H9 (cell line): Measurements from ENCODE around the gene CTPS2. TPM values are rescaled to one million over a fixed set of nuclear protein-coding genes. Genes with fewer than 3 reads are reported as not detected.
A peak's percentile ranks its signal among the peaks of the same experiment; 100 is the strongest.
"Not testable (repeated sequence)": the region's sequence is repeated elsewhere in the genome, so short reads cannot be mapped to it uniquely, and the experiment has no call there.

ENCODE experiments used
- DNase-seq: peaks from one replicate; pipeline ENCODE4 v3.0.0-alpha.2; 2017
- H2AFZ ChIP-seq: one replicate; pipeline ENCODE4 v1.6.1; 2013; ENCODE audit warnings: mild to moderate bottlenecking, low read length, control low read depth, moderate library complexity
- H2AK5ac ChIP-seq: 2 replicates; pipeline ENCODE4 v1.6.1; 2013; ENCODE audit warnings: low read length, control low read depth, mixed read lengths; ENCODE audit not compliant: insufficient read length
- H2BK120ac ChIP-seq: one replicate; pipeline ENCODE4 v1.6.1; 2013; ENCODE audit warnings: low read depth, mild to moderate bottlenecking, low read length, control low read depth, inconsistent platforms; ENCODE audit not compliant: poor library complexity, severe bottlenecking
- H2BK12ac ChIP-seq: 2 replicates; pipeline ENCODE4 v1.6.1; 2013; ENCODE audit warnings: low read length, control low read depth, mixed read lengths, low read depth; ENCODE audit not compliant: insufficient read length
- H2BK15ac ChIP-seq: 2 replicates; pipeline ENCODE4 v1.6.1; 2013; ENCODE audit warnings: low read depth, low read length, control low read depth
- H2BK20ac ChIP-seq: one replicate; pipeline ENCODE4 v1.6.1; 2013; ENCODE audit warnings: low read depth, mild to moderate bottlenecking, low read length, control low read depth, inconsistent platforms; ENCODE audit not compliant: poor library complexity, severe bottlenecking
- H2BK5ac ChIP-seq: 2 replicates; pipeline ENCODE4 v1.6.1; 2013; ENCODE audit warnings: low read length, control low read depth, mixed read lengths; ENCODE audit not compliant: insufficient read length
- H3K14ac ChIP-seq: 2 replicates; pipeline ENCODE4 v1.6.1; 2013; ENCODE audit warnings: low read length, control low read depth; ENCODE audit not compliant: insufficient read depth
- H3K18ac ChIP-seq: 2 replicates; pipeline ENCODE4 v1.6.1; 2013; ENCODE audit warnings: low read depth, mild to moderate bottlenecking, mixed read lengths, low read length, control low read depth; ENCODE audit not compliant: insufficient read length
- H3K23ac ChIP-seq: 2 replicates; pipeline ENCODE4 v1.6.1; 2013; ENCODE audit warnings: low read length, control low read depth, mixed read lengths, low read depth; ENCODE audit not compliant: insufficient read length
- H3K23me2 ChIP-seq: 2 replicates; pipeline ENCODE4 v1.6.1; 2013; ENCODE audit warnings: low read depth, mild to moderate bottlenecking, mixed read lengths, low read length, control low read depth; ENCODE audit not compliant: insufficient read length, poor library complexity, severe bottlenecking
- H3K27ac ChIP-seq: 2 replicates; pipeline ENCODE4 v1.5.1; 2013; ENCODE audit warnings: low read length, control low read depth, mixed read lengths, low read depth; ENCODE audit not compliant: insufficient read length
- H3K27me3 ChIP-seq: 2 replicates; pipeline ENCODE4 v1.6.1; 2013; ENCODE audit warnings: low read length, control low read depth, inconsistent platforms; ENCODE audit not compliant: insufficient read depth
- H3K4ac ChIP-seq: 2 replicates; pipeline ENCODE4 v1.6.1; 2013; ENCODE audit warnings: low read depth, mild to moderate bottlenecking, control low read depth, inconsistent platforms, low read length, moderate library complexity
- H3K4me1 ChIP-seq: 2 replicates; pipeline ENCODE4 v1.6.1; 2013; ENCODE audit warnings: low read length, control low read depth, inconsistent platforms; ENCODE audit not compliant: insufficient read depth
- H3K4me2 ChIP-seq: 2 replicates; pipeline ENCODE4 v1.6.1; 2013; ENCODE audit warnings: low read length, control low read depth, mixed read lengths; ENCODE audit not compliant: insufficient read length, insufficient read depth
- H3K56ac ChIP-seq: 2 replicates; pipeline ENCODE4 v1.6.1; 2013; ENCODE audit warnings: low read depth, mild to moderate bottlenecking, mixed read lengths, low read length, control low read depth; ENCODE audit not compliant: insufficient read length
- H3K79me1 ChIP-seq: 2 replicates; pipeline ENCODE4 v1.6.1; 2013; ENCODE audit warnings: low read depth, mild to moderate bottlenecking, moderate library complexity, low read length, control low read depth, inconsistent platforms; ENCODE audit not compliant: insufficient read depth, poor library complexity, severe bottlenecking
- H3K79me2 ChIP-seq: 2 replicates; pipeline ENCODE4 v1.6.1; 2013; ENCODE audit warnings: low read length, control low read depth, inconsistent platforms; ENCODE audit not compliant: insufficient read depth
- H3K9ac ChIP-seq: 2 replicates; pipeline ENCODE4 v1.6.1; 2013; ENCODE audit warnings: low read length, control low read depth, mixed read lengths; ENCODE audit not compliant: insufficient read length; ENCODE audit errors: extremely low read depth
- H3K9me3 ChIP-seq: one replicate; pipeline ENCODE4 v1.6.1; 2013; ENCODE audit warnings: low read depth, low read length, inconsistent platforms; ENCODE audit not compliant: control insufficient read depth
- H3T11ph ChIP-seq: one replicate; pipeline ENCODE4 v1.6.1; 2013; ENCODE audit warnings: mild to moderate bottlenecking, low read length, control low read depth, inconsistent platforms
- H4K20me1 ChIP-seq: one replicate; pipeline ENCODE4 v1.6.1; 2013; ENCODE audit not compliant: control insufficient read depth, insufficient read length, insufficient read depth
- H4K5ac ChIP-seq: 2 replicates; pipeline ENCODE4 v1.6.1; 2013; ENCODE audit warnings: low read depth, mild to moderate bottlenecking, mixed read lengths, low read length, control low read depth; ENCODE audit not compliant: insufficient read length
- H4K8ac ChIP-seq: replicated peaks from 2 replicates; pipeline ENCODE4 v1.6.1; 2013; ENCODE audit warnings: low read length, control low read depth, mixed read lengths, low read depth; ENCODE audit not compliant: insufficient read length
- H4K91ac ChIP-seq: 2 replicates; pipeline ENCODE4 v1.6.1; 2013; ENCODE audit warnings: low read depth, mild to moderate bottlenecking, moderate library complexity, mixed read lengths, low read length, control low read depth; ENCODE audit not compliant: insufficient read length
- H3K27ac Mint-ChIP-seq, 3 experiments: 2 replicates in 2 of 3; 3 replicates in 1 of 3; pipeline ENCODE4 v1.8.0; 2020 to 2021; ENCODE audit warnings: mixed read lengths in 3 of 3, mild to moderate bottlenecking in 1 of 3, moderate library complexity in 1 of 3
- H3K27me3 Mint-ChIP-seq: 2 replicates; pipeline ENCODE4 v1.8.0; 2021; ENCODE audit warnings: low read depth, mild to moderate bottlenecking, moderate library complexity, mixed read lengths
- H3K36me3 Mint-ChIP-seq, 3 experiments: 2 replicates in 2 of 3; 3 replicates in 1 of 3; pipeline ENCODE4 v1.8.0; 2020 to 2021; ENCODE audit warnings: low read depth in 3 of 3, mixed read lengths in 3 of 3; ENCODE audit not compliant: insufficient read depth in 1 of 3
- H3K4me1 Mint-ChIP-seq, 2 experiments: 2 replicates each; pipeline ENCODE4 v1.8.0; 2020; ENCODE audit warnings: mixed read lengths in 2 of 2
- H3K4me3 Mint-ChIP-seq, 2 experiments: 2 replicates in 1 of 2; 3 replicates in 1 of 2; pipeline ENCODE4 v1.8.0; 2020 to 2021; ENCODE audit warnings: mild to moderate bottlenecking in 2 of 2, mixed read lengths in 2 of 2, moderate library complexity in 1 of 2
- H3K9me3 Mint-ChIP-seq, 2 experiments: 2 replicates in 1 of 2; 3 replicates in 1 of 2; pipeline ENCODE4 v1.8.0; 2020; ENCODE audit warnings: mild to moderate bottlenecking in 2 of 2, mixed read lengths in 2 of 2, moderate library complexity in 1 of 2
- WGBS: extraction: QIAGEN DNeasy Blood & Tissue Kit; methylation state at CpG from one replicate; pipeline ENCODE4 v1.1.7; 2013; ENCODE audit warnings: missing lambda C conversion rate, low lambda C conversion rate, mixed read lengths; ENCODE audit not compliant: insufficient read length; ENCODE audit errors: extremely low coverage; 5-methylcytosine and 5-hydroxymethylcytosine counted together
- total RNA-seq: library from RNA; stranded (reverse); gene quantifications from 2 replicates; pipeline ENCODE4 v1.2.1, GENCODE V29; 2021
- TF ChIP-seq, protein P1 (sequence below): fragments of 200-600 bp; sonication (generic); conservative IDR thresholded peaks from 3 replicates; pipeline ENCODE4 v1.8.0; 2021; ENCODE audit warnings: antibody characterized with exemption, mild to moderate bottlenecking

CTPS2 gene
- total RNA-seq, 1 experiment from 2014 or later = 69.7 TPM

DNA sequence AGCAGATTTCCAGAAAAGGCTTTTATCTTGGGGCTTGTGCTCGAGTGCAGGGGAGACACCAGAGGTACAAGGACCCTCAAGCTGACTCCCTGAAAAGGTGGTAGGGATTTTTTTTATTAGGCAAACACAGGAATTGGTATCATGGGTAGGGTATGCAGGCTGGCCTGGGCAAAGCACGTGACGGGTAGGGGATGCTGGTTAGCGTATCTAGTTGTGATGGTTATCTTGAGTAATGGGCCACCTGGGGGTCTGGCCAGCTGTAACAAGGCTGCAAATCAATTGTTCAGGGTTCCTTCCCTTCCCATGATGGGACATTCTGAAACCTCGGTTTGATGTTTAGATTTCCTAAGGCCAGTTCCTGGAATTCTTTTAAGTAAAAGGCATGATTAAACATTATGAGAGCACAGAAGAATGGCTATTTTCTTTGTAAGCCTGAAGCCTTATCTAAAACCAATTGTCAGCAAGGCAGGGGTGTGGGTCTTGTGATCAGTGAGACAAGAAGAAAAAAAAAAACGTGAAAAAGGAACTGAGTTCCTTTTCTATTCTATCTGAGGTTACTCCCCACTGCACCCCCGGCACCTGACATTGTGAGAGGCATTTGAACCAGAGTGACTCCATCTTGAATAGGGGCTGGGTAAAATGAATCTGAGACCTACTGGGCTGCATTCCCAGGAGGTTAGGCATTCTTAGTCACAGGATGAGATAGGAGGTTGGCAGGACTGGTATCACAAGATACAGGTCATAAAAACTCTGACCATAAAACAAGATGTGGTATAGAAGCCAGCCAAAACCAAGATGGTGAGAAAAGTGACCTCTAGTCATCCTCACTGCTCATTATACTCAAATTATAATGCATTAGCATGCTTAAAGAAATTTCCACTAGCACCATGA is 126.7 kb downstream of the CTPS2 start:
- Mint-ChIP-seq H3K36me3 (peaks cover 73 to 79% (median 76%) of the 10 kb centered on the region in 3 experiments), H3K4me3 (peak overlapping the region in 1 of 2 experiments; percentile 14; a peak in 1 of 5 replicates)

DNA sequence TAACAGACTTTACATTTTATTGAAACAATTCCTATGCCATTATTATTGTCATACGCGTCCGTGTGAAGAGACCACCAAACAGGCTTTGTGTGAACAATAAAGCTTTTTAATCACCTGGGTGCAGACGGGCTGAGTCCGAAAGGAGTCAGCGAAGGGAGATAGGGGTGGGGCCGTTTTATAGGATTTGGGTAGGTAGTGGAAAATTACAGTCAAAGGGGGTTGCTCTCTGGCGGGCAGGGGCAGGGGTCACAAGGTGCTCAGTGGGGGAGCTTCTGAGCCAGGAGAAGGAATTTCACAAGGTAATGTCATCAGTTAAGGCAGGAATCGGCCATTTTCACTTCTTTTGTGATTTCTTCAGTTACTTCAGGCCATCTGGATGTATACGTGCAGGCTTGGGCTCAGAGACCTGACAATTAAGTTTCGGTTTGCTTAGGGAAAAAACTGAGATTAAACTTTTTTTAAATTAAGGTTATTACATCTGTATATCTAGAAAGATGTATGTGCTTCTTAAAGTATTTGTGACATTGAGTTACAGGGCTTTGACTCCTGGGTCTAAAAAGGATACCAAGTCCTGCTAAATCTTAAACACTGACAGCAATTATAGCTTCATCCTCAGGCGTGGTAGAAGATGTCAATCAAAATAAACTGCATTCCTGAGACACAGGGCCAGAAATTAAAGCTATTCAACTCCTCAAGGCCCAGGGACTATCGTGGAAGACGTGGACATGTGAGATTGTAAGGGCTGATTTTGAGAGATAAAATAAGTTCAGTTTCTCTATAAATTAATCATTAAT is 132.3 kb downstream of the CTPS2 start:
- not testable (repeated sequence) for H3K4ac ChIP-seq, H2AFZ ChIP-seq, H2BK20ac ChIP-seq, H4K5ac ChIP-seq, H2BK5ac ChIP-seq, H3K27me3 ChIP-seq, H3K23ac ChIP-seq, H2AK5ac ChIP-seq, H3K27me3 Mint-ChIP-seq, H4K20me1 ChIP-seq, H3K56ac ChIP-seq, H3K79me2 ChIP-seq, H3K4me1 ChIP-seq, H2BK15ac ChIP-seq, H3K23me2 ChIP-seq, H3K14ac ChIP-seq, H3K79me1 ChIP-seq, H4K91ac ChIP-seq, H3K9me3 ChIP-seq, H4K8ac ChIP-seq
- Histone ChIP-seq H2BK120ac (peak overlapping the region; percentile 84), H3K9ac (peak overlapping the region; percentile 78), H3K18ac (peak overlapping the region; percentile 74), H3K27ac (peak overlapping the region; percentile 98), H3T11ph (peak overlapping the region; percentile 57), H3K4me2 (peak overlapping the region; percentile 66), H2BK12ac (peak overlapping the region; percentile 96)
- peak; percentile 73 for DNase-seq
- Mint-ChIP-seq H3K4me1 (peaks cover 40 to 43% of the 10 kb centered on the region in 2 experiments), H3K36me3 (peaks cover 53 to 57% (median 55%) of the 10 kb centered on the region in 3 experiments), H3K4me3 (peak overlapping the region; percentile 67 to 69), H3K27ac (peak overlapping the region; percentile 97 to 100 (median 99)), H3K9me3 (peaks cover 35 to 46% of the 10 kb centered on the region in 2 experiments)
- WGBS = no CpG with 5 or more reads among the region's 14 CpGs

More for the DNA sequence above, 126.7 kb downstream of the CTPS2 start:
- Histone ChIP-seq H2AFZ (no peak overlapping the region), H3K4me1 (peaks cover 14% of the 10 kb centered on the region; the same call in 1 of the 2 replicates), H3K56ac (no peak overlapping the region), H2AK5ac (no peak overlapping the region), H4K8ac (no peak overlapping the region), H3K9ac (no peak overlapping the region), H3K14ac (no peak overlapping the region), H3T11ph (no peak overlapping the region), H3K79me1 (no peaks in the 10 kb centered on the region), H2BK5ac (no peak overlapping the region), H2BK20ac (no peak overlapping the region), H2BK15ac (no peak overlapping the region), H3K23me2 (no peaks in the 10 kb centered on the region), H4K20me1 (no peaks in the 10 kb centered on the region), H2BK12ac (no peak overlapping the region), H3K18ac (no peak overlapping the region), H3K23ac (no peak overlapping the region), H4K5ac (no peak overlapping the region), H3K79me2 (no peaks in the 10 kb centered on the region), H2BK120ac (no peak overlapping the region), H3K4ac (no peak overlapping the region), H4K91ac (no peak overlapping the region), H3K4me2 (no peak overlapping the region), H3K9me3 (peaks cover 9% of the 10 kb centered on the region), H3K27ac (peak overlapping the region; percentile 92), H3K27me3 (no peaks in the 10 kb centered on the region)
- no peak for DNase-seq
- Mint-ChIP-seq H3K9me3 (peaks cover 28 to 38% of the 10 kb centered on the region in 2 experiments), H3K4me1 (peaks cover 32 to 44% of the 10 kb centered on the region in 2 experiments), H3K27me3 (no peaks in the 10 kb centered on the region), H3K27ac (peak overlapping the region; percentile 91 to 99 (median 94))
- WGBS = no CpG with 5 or more reads among the region's 7 CpGs
- TF ChIP-seq, protein P1, sequence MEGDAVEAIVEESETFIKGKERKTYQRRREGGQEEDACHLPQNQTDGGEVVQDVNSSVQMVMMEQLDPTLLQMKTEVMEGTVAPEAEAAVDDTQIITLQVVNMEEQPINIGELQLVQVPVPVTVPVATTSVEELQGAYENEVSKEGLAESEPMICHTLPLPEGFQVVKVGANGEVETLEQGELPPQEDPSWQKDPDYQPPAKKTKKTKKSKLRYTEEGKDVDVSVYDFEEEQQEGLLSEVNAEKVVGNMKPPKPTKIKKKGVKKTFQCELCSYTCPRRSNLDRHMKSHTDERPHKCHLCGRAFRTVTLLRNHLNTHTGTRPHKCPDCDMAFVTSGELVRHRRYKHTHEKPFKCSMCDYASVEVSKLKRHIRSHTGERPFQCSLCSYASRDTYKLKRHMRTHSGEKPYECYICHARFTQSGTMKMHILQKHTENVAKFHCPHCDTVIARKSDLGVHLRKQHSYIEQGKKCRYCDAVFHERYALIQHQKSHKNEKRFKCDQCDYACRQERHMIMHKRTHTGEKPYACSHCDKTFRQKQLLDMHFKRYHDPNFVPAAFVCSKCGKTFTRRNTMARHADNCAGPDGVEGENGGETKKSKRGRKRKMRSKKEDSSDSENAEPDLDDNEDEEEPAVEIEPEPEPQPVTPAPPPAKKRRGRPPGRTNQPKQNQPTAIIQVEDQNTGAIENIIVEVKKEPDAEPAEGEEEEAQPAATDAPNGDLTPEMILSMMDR = no peak
